Umbilical cord (tissue), 2 donors: ENCODE data around the gene SYP. TPM values are rescaled to one million over a fixed set of nuclear protein-coding genes. Genes with fewer than 3 reads are reported as not detected.

Experiments
- DNase-seq: peaks from one replicate; pipeline ENCODE4 v3.0.0-alpha.2; 2015; ENCODE audit warnings: low spot score
- total RNA-seq: library from RNA; depleted of rRNA; stranded (reverse); fragments of >200 nt; gene quantifications from one replicate; pipeline ENCODE4 v1.2.3, GENCODE V29; 2014; ENCODE audit warnings: low replicate concordance; ENCODE audit not compliant: insufficient read depth

Gene SYP
- total RNA-seq, 1 donor from 2014 or later, result 0.24 TPM

DNA sequence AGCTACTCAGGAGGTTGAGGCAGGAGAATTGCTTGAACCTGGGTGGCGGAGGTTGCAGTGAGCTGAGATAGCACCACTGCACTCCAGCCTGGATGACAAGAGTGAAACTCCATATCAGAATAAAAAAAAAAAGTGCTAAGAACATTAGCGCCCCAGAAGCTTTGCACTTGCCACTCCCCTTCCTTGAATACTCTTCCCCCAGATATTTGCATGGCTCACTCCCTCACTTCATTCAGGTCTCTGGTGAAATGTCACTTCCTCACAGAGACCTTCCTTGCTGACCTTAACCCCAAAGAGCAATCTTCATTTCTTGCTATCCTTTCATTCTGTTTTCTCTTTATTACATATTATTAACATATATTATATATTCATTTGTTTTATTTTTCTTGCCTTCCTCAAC is 21.9 kb upstream of the SYP start:
- DNase-seq, result no peak

DNA sequence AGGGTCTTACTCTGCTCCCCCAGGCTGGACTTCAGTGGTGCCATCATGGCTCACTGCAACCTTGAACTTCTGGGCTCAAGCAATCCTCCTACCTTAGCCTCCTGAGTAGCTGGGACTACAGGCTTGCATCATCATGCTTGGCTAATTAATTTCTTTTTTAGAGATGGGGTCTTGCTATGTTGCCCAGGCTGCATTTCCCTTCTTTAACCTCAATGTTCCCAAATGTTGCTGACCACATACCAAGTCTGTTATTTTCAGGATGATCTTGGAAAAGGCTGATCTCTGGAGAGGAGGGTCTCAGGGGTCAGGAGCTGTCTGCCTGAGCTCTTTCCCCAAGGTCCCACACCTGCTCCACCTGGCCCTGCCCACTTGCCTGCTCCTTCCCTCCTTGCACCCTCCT is 20.1 kb upstream of the SYP start:
- no peak for DNase-seq

DNA sequence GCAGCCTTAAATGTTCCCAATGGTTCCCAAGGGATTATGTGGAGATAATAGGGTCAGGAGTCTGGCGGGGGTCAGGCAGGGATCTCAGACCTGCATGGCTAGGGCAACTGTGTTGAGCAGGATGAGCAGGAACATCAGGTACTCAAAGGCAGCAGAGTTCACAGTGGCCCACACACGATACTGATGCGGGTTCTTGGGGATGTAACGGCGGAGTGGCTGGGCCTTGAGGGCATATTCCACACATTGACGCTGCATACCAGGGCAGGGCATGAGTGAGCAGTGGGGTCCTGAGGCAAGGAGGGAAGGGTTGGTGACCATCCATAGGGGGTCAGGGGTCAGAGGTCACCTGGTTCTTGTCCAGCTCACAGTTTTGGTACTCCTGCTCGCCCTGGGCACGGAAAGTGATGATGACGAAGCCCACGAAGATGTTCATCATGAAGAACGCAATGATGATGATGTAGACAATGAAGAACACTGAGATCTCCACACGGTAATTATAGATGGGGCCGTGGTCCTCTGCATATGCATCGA is 15.1 kb upstream of the SYP start:
- no peak for DNase-seq

DNA sequence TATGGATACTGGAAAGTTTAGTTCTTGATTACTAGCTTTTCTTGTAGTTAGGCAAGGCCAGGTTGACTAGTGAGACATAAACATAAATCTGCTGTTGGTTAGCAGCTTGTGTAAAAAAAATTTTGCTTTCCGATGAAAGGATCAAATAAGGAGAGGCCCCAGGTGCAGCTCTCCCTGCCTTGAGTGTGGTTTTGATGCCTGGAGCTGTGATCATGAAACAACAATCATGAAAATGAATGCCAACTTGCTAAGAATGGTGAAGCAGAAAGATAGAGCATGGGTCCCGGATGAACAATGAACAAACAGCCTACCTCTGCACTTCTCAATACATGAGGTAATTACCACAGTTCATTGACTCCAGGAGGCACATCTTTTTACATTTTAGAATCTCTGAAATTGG is 14.4 kb upstream of the SYP start:
- DNase-seq, result no peak

DNA sequence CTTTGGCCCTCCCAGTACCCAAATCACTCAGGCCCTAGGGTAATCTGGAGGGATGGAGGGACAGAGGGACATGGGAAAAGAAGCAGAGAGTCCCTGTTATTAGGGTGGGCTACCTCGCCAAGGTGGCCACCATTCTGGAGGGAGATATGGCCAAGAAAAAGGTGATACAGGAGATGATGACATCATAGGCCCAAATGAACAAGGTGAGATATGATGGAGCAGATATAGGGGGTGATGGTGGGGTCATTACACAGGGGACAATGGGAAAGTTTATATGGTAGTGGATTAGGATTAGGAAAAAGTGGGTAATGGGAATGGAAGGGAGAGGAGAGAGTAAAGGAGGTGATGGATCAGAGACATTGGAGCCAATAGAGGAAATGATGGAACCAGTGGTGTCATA is 12.9 kb upstream of the SYP start:
- no peak for DNase-seq

DNA sequence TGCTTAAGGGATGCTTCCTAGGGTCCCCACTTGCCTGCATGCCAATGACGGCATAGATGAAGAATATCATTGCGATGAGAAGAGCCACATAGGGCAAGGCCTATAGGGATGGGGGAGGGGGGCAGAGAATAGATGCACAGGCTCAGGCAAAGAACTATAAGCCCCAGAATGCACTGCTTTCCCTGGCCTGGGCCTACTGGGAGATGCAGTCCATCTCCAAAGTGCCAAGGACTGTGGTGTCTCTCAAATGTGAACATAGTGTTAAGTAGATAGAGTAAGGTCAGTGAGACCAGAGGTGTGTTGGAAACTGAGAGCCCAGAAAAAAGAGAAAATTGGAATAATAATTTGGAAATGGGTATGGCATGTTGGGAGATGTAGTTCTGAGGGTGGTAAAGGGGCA is 12.2 kb upstream of the SYP start:
- no peak for DNase-seq

DNA sequence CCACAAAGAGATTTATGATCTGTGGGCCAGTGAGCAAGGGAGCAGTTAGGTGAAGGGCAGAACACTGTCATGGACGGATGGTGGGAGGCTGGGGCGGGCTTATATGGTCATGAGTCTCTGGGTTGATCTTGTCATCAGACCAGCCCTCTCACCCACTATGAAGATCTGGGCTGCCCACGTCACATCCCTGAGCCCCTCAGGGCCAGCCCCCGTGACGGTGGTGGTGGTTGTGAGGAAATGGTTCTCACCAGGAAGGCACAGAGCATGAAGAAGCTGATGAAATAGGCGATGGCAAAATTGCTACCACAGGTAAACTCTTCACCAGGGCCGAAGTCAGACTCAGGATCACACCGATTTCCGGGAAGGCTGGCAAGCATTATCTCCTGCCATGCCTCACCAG is 11.1 kb upstream of the SYP start:
- no peak for DNase-seq

DNA sequence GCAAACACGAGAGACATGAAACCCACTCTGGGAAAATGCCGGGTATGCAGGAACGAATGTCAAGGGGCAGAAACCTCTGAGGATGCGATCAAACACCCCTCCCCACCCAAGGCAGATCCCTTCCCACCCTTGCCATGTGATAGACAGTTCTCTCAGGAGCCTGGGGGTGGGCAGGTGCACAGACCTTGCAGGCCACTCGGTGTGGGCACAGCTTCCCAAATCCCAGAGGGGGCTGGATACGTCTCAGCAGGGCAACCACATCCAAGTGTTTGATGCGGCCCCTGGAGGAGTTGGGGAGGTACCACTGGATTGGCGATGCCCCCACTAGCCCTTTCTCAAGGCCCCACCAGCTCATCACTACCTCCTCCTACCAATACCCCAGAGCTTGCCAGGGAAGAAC is 10.4 kb upstream of the SYP start:
- DNase-seq, result no peak

DNA sequence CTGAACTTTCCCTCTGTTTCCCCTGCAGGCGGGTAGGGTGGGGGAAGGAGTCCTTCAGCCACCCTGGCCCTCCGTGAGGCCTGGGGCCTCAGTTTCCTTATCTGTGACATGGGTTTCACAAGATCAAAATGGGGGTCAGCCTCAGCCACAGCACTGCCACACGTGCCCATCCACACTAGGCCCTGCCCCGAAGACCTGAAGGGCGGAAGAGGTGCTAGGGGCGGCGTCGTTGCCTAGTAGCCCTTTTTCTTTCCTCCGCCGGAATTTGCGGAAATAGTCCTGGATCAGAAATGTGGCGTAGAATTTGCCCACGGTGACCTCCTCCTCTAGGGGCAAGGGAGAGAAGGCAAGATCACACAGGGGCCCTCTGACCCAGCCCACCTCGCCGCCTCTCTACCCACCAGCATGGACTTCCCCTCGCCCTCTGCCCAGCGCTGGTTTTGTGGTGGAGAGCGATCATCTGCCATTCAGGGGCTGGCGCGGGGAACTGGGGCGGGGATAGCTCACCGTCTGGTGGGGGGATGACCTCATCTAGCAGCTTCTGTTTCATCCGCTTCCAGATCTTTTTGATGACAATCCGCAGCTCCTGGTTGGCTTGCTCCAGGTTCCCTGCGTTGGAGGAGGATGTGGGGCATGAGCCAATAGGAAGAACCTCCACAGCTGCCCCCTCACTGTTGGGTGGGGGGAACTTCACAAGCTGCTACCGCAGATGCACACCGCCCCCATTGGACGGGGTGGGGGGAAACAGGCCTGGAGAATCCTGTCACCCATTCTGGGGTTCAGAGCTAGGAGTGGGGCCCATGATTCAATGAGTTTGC is 9.7 kb upstream of the SYP start:
- DNase-seq, result no peak

DNA sequence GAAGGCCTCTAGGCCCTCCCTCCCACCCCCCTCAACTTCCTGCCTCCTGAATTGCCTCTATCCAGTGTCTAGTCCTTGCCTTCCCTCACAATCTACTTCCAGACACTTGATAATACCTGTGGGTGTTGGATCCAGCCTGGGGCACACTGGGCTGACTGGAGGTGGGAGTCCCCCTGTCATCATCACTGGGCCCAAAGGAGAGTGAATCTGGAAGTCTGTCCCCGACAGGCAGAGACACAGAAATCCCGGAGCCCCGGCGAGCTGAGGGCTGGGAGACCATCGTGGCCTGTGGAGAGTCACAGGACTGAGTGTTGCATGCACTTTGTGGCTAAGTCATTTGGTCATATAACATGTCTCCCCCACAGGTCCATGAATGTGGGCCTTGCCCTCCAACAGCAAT is 8.4 kb upstream of the SYP start:
- DNase-seq, result no peak

DNA sequence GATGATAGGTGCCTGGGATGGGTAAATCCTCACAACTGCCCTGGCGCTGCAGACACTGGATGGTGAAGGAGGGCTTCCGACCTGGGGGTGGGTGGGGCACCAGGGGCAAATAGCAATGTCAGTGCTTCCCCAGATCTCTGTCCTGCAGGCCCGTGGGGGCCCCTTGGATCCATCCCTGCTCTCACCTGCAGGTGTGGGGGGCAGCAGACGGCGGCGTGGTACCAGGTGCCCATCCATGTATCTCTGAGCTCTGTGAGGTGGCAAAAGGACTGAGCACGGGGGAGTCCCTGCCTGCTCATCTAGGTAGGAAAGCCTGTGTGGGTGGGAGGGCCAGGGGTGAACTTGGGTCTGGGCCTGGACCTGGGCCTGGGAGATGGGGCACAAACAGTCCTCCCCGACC is 6.5 kb upstream of the SYP start:
- no peak for DNase-seq

DNA sequence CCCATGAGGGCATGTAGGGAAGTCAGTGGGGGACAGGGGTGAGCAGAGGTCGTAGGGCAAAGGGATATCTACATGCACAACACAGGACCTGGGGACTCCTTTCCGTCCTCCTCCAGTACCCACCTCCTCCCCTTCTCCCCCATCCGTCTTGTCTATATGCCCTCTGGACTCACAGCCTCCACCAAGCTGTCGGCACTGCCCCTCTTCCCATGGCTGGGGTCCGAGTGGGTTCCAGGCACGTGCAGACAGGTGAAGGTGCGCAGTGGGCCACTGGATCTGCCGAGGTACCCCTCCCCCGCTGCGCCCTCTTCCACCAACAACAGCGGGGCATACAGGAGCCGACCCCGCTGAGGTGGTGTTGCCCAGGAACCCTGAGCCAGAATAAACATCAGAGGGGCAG is 5.5 kb upstream of the SYP start:
- DNase-seq, result no peak

DNA sequence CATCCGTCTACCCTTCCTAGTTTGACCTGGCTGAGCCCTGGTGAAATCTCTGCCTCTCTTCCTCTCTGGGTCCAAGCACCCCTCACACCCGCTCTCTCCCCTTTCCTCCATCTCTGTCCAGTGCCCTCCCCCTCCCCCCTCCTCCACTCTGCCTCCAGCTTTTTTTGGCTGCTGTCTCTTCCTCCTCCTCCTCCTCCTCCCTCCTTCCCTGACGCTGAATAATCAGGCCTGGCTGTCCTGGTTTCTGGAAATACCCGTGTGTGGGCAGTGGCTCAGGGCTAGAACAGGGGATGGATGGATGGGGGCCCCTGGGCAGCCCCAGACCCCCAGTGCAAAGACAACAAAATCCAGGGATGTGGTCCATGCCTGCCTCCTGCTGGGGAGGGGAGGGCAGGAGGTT is 4.7 kb upstream of the SYP start:
- DNase-seq, result no peak

DNA sequence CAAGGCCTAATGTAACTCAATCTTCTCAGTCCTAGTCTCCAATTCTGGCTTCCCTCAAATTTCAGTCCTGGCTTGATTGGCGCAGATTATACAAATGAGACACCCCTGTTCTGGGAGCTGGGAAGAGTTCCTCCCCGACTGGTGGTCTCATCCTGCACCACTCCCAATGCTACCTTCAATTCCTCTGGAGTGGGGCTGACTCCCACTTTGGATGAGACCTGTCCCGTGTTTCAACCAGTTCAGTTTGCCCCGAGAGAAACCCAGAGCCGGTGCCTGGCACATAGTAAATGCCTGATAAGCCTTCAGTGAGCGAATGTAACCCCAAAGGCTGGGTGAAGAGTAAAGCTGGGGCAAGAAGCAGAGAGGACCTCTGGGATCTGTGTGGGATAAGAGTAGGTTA is 4.0 kb upstream of the SYP start:
- DNase-seq, result no peak

DNA sequence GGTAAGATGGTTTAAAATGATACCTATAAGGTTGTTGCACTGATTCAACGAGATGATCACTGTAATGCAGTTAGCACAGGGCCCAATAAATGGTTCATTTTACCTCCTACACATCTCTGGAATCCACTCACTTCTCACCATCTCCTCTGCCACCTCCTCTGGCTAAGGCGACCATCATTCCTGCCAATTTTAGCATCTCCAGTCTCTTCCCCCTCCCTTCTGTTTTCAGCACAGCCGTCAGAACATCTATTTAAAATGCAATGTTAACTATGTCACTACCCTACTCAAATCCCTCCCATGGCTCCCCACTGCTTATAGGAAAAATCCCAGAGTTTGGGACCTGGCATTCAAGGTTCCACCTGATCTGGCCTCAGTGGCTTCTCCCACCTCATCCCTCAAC is 3.5 kb upstream of the SYP start:
- no peak for DNase-seq

DNA sequence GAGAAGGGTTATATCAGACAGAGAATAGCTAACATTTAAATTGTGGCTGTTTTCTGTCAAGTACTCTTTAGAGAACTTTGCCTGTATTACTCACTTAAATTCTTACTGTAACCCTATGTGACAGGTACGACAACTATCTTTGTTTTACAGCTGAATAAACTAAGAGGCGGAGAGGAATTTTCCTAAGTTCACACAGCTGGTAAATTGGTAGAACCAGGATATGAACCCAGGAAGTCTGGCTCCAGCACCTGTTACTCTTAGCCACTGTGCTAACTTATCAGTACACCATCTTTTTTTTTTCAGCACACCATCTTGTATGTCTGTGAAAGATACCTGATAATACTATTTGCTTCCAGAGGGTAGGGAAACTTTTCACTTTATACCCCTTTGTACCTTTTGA is 2.0 kb upstream of the SYP start:
- no peak for DNase-seq

DNA sequence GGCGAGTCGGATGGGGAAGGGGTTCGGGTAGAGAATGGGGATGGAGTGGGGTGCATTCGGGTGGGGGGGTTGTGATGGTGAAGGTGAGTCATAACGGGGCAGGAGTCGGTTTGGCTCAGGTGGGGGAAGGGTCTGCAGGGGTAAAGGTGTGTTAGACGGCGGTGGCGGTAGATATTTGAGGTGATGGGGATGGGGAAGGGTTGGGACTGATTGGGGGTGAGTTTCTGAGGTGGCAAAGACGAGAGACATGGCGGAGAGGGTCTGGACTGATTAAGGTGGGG is 738 bp downstream of the SYP start:
- DNase-seq, result no peak

DNA sequence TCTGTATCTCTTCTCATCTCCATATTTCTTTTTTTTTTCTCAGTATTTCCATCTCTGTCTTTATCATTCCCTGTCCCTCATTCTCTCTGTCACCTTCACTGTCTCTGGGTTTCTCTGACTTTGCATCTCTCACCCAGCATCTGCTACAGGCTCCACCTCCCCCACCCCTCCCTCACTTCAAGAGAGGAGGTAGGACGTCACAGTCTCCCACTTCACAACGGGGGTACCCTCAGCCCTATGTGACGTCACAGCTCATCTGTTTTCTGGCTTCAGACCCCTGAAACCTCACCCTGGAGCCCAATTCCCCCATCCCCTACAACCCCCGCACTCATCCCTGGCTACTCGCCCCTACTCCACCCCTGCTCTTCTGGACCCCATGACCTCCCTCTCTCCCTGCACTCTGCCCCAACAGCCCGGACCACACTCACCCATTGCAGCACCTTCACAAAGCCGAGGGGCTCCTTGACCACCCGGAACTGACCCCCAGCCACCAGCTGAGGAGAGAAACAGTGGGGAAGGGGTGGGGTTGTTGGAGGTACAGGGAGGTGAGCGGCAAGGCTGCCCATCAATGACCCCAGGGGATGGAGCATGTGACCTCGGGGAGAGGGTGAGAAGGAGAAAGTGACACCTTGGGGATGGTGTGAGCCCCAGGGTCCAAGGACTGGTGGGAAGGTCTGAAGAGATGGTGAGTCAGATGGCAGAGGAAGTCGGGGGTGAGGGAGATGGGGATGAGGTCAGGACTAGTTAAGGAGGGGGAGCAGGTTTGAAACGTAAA is 1.3 kb downstream of the SYP start:
- DNase-seq, result no peak

DNA sequence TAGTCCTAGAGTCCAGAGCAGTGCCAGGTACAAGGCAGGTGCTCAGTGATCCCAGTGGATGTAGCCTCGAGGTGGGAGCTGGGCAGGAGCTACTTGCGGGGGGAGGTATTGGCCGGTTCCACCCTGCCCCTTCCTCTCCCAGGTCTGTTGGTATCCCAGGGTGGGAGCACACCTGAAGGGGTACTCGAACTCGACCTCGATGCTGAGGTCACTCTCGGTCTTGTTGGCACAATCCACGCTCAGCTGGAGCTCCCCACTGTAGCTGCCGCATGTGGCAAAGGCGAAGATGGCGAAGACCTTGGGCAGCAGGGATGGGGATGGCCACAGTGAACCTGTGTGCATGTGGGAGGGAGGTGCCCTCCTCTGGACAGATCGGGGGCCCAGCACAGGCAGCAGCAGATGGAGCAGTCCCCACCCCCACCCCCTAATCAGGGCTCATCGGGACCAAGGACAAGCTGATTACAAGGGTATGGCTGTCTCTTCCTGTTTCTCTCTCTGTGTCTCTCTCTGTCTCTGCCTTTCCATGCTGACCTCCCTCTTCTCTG is 2.4 kb downstream of the SYP start:
- DNase-seq, result no peak

DNA sequence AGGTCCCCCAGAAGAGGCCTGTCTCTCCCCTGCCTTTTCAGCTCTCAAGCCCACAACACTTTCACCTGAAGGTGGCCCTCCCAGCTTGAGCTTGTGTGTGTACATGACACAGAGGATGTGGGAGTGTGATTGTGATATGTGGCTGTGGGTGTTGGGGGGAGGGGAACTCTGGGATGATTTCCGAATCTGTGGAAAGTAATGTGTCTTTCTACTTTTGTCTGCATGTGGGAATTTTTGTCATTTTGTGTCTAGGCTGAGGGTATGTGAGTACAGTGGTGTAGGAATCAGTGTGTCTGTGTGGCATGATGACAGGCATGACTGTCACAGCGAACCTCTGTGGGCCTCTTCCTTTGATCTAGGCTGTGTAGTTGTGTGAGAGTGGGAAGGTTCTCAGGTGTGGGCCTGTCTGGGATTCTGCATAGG is 6.4 kb downstream of the SYP start:
- no peak for DNase-seq

DNA sequence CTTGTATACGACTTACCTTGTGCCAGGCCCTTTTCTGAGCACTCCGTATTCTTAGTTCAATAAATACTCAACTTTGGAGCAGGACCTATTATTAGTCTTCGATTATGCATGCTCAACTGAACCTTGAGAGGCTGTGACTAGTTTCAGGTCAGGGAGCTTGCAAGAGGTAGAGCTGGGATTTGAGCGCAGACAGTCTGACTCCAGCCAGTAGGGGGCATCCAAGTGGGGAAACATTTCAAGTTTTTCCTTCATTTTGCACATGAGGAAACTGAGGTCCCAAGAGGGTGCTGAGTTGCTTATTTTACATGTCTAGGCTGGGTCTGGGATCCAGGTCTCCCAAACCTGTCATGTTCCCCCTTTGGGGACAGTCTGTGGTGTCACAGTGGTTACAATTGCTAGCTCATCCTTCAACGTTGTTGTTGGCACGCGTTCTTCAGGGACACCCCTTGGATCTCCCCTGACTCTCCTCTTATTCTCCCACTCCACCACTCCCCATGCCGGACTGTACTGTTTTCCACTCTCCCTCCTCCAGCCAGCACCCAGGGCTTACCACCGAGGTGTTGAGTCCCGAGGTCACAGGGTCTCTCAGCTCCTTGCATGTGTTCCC is 7.2 kb downstream of the SYP start:
- DNase-seq, result no peak

DNA sequence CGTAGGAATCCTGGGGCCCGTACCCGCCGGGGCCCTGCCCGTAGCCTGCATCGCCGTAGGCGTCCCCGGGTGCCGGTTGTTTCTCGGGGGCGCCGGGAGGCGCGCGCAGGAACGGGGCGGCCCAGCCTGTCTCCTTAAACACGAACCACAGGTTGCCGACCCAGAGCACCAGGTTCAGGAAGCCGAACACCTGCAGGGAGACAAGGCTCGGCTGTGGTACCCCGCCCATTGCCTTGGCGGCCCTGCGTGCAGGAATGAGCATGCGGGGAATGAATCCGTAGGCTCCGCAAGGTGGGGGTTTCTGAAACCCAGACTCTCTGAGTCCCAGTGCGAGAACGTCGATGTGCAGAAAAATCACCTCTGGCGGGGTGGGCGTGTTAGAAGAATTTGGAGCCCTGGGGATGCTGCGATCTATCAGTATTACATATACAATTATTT is 8.4 kb downstream of the SYP start:
- DNase-seq, result no peak
